Liver (tissue), 3 donors: Measurements from ENCODE around the gene RPGRIP1L.

Source experiments
- ATF3 ChIP-seq: IDR thresholded peaks from 2 replicates; pipeline ENCODE4 v1.6.1; 2016; ENCODE audit warnings: antibody characterized with exemption
- CTCF ChIP-seq: fragments of 150-350 bp; IDR thresholded peaks from 2 replicates; pipeline ENCODE4 v1.5.1; 2017; ENCODE audit warnings: improper control_type of control experiment, low read depth, low read length; ENCODE audit not compliant: missing input control
- EGR1 ChIP-seq, 2 donors: IDR thresholded peaks; 2 replicates each; pipeline ENCODE4 v1.6.1; 2016 to 2018; ENCODE audit warnings: antibody characterized with exemption in 2 of 2, low read depth in 2 of 2
- HNF4G ChIP-seq: IDR thresholded peaks from 2 replicates; pipeline ENCODE4 v1.6.1; 2016; ENCODE audit warnings: antibody characterized with exemption
- JUND ChIP-seq, 2 donors: IDR thresholded peaks; 2 replicates each; pipeline ENCODE4 v1.6.1; 2016; ENCODE audit warnings: antibody characterized with exemption in 2 of 2
- REST ChIP-seq: IDR thresholded peaks from 2 replicates; pipeline ENCODE4 v1.6.1; 2016; ENCODE audit warnings: antibody characterized with exemption, mild to moderate bottlenecking
- RXRA ChIP-seq, 2 donors: IDR thresholded peaks; 2 replicates each; pipeline ENCODE4 v1.6.1; 2017 to 2018; ENCODE audit warnings: antibody characterized with exemption in 2 of 2, mild to moderate bottlenecking in 1 of 2
- ZBTB33 ChIP-seq: IDR thresholded peaks from 2 replicates; pipeline ENCODE4 v1.6.1; 2016; ENCODE audit warnings: antibody characterized with exemption
- donor health status: healthy.
- donor health status: healthy.

GRCh38 chr16:53580038-53580802 lies 123.4 kb downstream of the RPGRIP1L start:
- TF ChIP-seq CTCF (no peak), REST (no peak), EGR1 (IDR thresholded peaks at IDR 0.05; ENCODE audit: low read depth in 2 of 2) (no peak), ATF3 (no peak), ZBTB33 (no peak), HNF4G (no peak), JUND (IDR thresholded peaks at IDR 0.05) (no peak), RXRA (IDR thresholded peaks at IDR 0.05) (no peak)
